ENCODE data around the gene TCF7L1. TPM values are rescaled to one million over a fixed set of nuclear protein-coding genes. Genes with fewer than 3 reads are reported as not detected.
A peak's percentile ranks its signal among the peaks of the same experiment; 100 is the strongest.

The TCF7L1 gene
- total and polyA plus RNA-seq, 2 of the 13 experiments (the other 11 are each of a cell fraction or from before 2014, with no cell fraction given) = 0.04 to 0.15 TPM

DNA sequence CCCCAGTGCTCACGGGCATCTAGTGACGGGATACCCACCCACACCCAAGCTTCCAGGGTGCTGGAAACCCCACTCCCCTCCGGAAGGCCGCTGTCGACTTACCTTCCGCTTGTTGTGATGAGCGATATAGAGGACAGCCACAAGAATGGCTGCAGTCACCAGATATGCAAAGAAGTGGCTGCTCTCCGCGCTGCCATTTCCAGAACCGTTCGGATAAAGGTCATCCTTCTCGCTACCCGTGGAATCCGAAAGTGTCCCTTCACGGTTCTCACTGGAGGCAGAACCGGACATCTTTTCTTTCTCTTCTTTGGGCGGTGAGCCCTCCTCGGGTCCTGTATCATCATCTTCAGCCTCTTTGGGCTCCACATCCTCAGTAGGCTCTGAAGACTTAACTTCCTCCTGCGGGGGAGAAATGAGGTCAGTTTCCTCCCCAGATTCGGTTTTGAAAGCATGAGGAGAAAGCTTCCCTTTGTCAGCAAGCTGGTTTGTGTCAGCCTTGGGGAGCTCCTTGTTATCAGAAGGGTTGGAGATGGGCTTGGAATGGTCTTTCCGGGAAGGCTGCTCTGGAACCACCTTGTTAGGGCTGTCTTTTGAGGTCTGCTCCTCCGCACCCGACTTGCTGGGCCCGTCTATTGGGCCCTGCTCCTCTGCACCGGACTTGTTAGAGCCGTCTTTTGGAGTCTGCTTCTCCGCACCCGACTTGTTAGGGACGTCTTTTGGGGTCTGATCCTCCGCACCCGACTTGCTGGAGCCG is 193.4 kb downstream of the TCF7L1 start (continued):
- TF ChIP-seq, protein P1, sequence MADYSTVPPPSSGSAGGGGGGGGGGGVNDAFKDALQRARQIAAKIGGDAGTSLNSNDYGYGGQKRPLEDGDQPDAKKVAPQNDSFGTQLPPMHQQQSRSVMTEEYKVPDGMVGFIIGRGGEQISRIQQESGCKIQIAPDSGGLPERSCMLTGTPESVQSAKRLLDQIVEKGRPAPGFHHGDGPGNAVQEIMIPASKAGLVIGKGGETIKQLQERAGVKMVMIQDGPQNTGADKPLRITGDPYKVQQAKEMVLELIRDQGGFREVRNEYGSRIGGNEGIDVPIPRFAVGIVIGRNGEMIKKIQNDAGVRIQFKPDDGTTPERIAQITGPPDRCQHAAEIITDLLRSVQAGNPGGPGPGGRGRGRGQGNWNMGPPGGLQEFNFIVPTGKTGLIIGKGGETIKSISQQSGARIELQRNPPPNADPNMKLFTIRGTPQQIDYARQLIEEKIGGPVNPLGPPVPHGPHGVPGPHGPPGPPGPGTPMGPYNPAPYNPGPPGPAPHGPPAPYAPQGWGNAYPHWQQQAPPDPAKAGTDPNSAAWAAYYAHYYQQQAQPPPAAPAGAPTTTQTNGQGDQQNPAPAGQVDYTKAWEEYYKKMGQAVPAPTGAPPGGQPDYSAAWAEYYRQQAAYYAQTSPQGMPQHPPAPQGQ (CRISPR knock-in tag; IDR thresholded peaks at IDR 0.05; ENCODE audit: borderline replicate concordance) = no peak
- TF ChIP-seq ZNF280D (CRISPR knock-in tag; IDR thresholded peaks at IDR 0.05) (no peak), ZNF761 (CRISPR knock-in tag; conservative IDR thresholded peaks at IDR 0.05) (no peak), ZSCAN25 (CRISPR knock-in tag; IDR thresholded peaks at IDR 0.05) (no peak), NONO (IDR thresholded peaks at IDR 0.05) (no peak), NONO (CRISPR knock-in tag; conservative IDR thresholded peaks at IDR 0.05) (no peak), THYN1 (CRISPR knock-in tag; IDR thresholded peaks at IDR 0.05; ENCODE audit: borderline replicate concordance, low read depth) (no peak), PHB2 (IDR thresholded peaks at IDR 0.05; ENCODE audit: partially characterized antibody) (no peak), HNRNPUL1 (IDR thresholded peaks at IDR 0.05; ENCODE audit: low read depth, low read length) (no peak), CBFB (CRISPR knock-in tag; IDR thresholded peaks at IDR 0.05) (no peak), TAF15 (IDR thresholded peaks at IDR 0.05; ENCODE audit: low read depth, low read length, poor library complexity, severe bottlenecking) (no peak), ZNF564 (CRISPR knock-in tag; IDR thresholded peaks at IDR 0.05) (no peak), ZNF513 (CRISPR knock-in tag; conservative IDR thresholded peaks at IDR 0.05) (no peak), NFYC (CRISPR knock-in tag; IDR thresholded peaks at IDR 0.05) (no peak), EP300 (IDR thresholded peaks at IDR 0.05; ENCODE audit: low read depth in 2 of 2, low read length in 2 of 2) (no peak), EP300 (CRISPR knock-in tag; IDR thresholded peaks at IDR 0.05; ENCODE audit: borderline replicate concordance) (no peak), NR2F6 (IDR thresholded peaks at IDR 0.05) (no peak), NR2F6 (CRISPR knock-in tag; IDR thresholded peaks at IDR 0.05) (no peak), MYC (CRISPR knock-in tag; IDR thresholded peaks at IDR 0.05; ENCODE audit: borderline replicate concordance) (0 out of 2 replicates have a peak, but pooled peaks have one; percentile 25), ARNT2 (CRISPR knock-in tag; IDR thresholded peaks at IDR 0.05; ENCODE audit: low read depth) (0 out of 2 replicates have a peak, but pooled peaks have one; percentile 69)
- TF ChIP-seq, protein P2, sequence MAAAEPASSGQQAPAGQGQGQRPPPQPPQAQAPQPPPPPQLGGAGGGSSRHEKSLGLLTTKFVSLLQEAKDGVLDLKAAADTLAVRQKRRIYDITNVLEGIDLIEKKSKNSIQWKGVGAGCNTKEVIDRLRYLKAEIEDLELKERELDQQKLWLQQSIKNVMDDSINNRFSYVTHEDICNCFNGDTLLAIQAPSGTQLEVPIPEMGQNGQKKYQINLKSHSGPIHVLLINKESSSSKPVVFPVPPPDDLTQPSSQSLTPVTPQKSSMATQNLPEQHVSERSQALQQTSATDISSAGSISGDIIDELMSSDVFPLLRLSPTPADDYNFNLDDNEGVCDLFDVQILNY (CRISPR knock-in tag; conservative IDR thresholded peaks at IDR 0.05) = no peak

Data from HepG2 (cell line).